UCSD-AML1 (cell line): ENCODE data around the gene TNFSF13B.
"Not testable (repeated sequence)": the region's sequence is repeated elsewhere in the genome, so short reads cannot be mapped to it uniquely, and the experiment has no call there.

ENCODE experiments used
- DNase-seq: peaks from one replicate; lab custom pipeline; 2025; ENCODE audit not compliant: unreplicated experiment; lab: John Stamatoyannopoulos, UW

The TNFSF13B gene

GRCh38 chr13:108269601-108270328 is at the start of gene TNFSF13B:
Gene TNFSF13B, plus strand, starts transcription at chr13:108269718. Its CDS starts 178 bp downstream, at chr13:108269896.
- peak; percentile 66 for DNase-seq

- no peak for DNase-seq
These were observed 49.5 kb upstream of the TNFSF13B start for GRCh38 chr13:108220041-108220440.

- DNase-seq, result no peak
These were observed 45.6 kb upstream of the TNFSF13B start for GRCh38 chr13:108223687-108224503.

- DNase-seq, result no peak
These were observed 44.1 kb upstream of the TNFSF13B start for GRCh38 chr13:108225440-108225839.

- no peak for DNase-seq
These were observed 43.3 kb upstream of the TNFSF13B start for GRCh38 chr13:108226184-108226583.

GRCh38 chr13:108227651-108228272 is 41.8 kb upstream of the TNFSF13B start:
- DNase-seq, result no peak

GRCh38 chr13:108230377-108230776 is 39.1 kb upstream of the TNFSF13B start:
- no peak for DNase-seq

- DNase-seq, result no peak
These were observed 20.4 kb upstream of the TNFSF13B start for GRCh38 chr13:108249150-108249549.

GRCh38 chr13:108257248-108257647 is 12.3 kb upstream of the TNFSF13B start:
- no peak for DNase-seq

- DNase-seq, result no peak
These were observed 5.7 kb upstream of the TNFSF13B start for GRCh38 chr13:108263621-108264355.

GRCh38 chr13:108266321-108266990 is 3.1 kb upstream of the TNFSF13B start:
- DNase-seq, result peak; percentile 23

GRCh38 chr13:108267347-108267746 is 2.2 kb upstream of the TNFSF13B start:
- DNase-seq, result no peak

GRCh38 chr13:108267855-108268254 is 1.7 kb upstream of the TNFSF13B start:
- not testable (repeated sequence) for DNase-seq

- DNase-seq, result peak; percentile 12
These were observed 929 bp upstream of the TNFSF13B start for GRCh38 chr13:108268466-108269112.

GRCh38 chr13:108270442-108270841 is 924 bp downstream of the TNFSF13B start:
- DNase-seq, result peak; percentile 33

- no peak for DNase-seq
These were observed 2.8 kb downstream of the TNFSF13B start for GRCh38 chr13:108272333-108272732.

GRCh38 chr13:108273429-108274118 is 4.1 kb downstream of the TNFSF13B start:
- no peak for DNase-seq

- no peak for DNase-seq
These were observed 5.2 kb downstream of the TNFSF13B start for GRCh38 chr13:108274718-108275117.

- DNase-seq, result no peak
These were observed 6.5 kb downstream of the TNFSF13B start for GRCh38 chr13:108276060-108276459.
